MCF 10A (cell line): ENCODE measurements around the gene SLC39A8. TPM values are rescaled to one million over a fixed set of nuclear protein-coding genes. Genes with fewer than 3 reads are reported as not detected.
A peak's percentile ranks its signal among the peaks of the same experiment; 100 is the strongest.
"Not testable (repeated sequence)": the region's sequence is repeated elsewhere in the genome, so short reads cannot be mapped to it uniquely, and the experiment has no call there.

Source experiments
- BruUV-seq: library from RNA; stranded (reverse); fragments of 400-500 nt; replicated peaks from 2 replicates; lab custom pipeline; 2021; lab: Mats Ljungman, UMichigan
- CTCF ChIA-PET: fragments of 300-600 bp; sonication (Branson Sonifier 250); formaldehyde crosslinking; extraction: SDS; loops from one replicate; lab custom pipeline; 2021; ENCODE audit warnings: antibody characterized with exemption, inconsistent platforms; lab: Yijun Ruan, JAX
- POLR2A ChIA-PET: fragments of 300-600, 350-650 bp; sonication (Branson Sonifier 250); formaldehyde crosslinking; extraction: SDS; loops from one replicate; lab custom pipeline; 2020; ENCODE audit warnings: antibody characterized with exemption, inconsistent platforms; lab: Yijun Ruan, JAX
- DNase-seq: peaks from one replicate; pipeline ENCODE4 v3.0.0-alpha.2; 2018; ENCODE audit not compliant: unreplicated experiment
- H3K27ac Mint-ChIP-seq: one replicate; pipeline ENCODE4 v1.8.0; 2022; ENCODE audit warnings: mild to moderate bottlenecking, low read depth, mixed read lengths; ENCODE audit not compliant: unreplicated experiment
- H3K27me3 Mint-ChIP-seq: one replicate; pipeline ENCODE4 v1.8.0; 2022; ENCODE audit warnings: mixed read lengths; ENCODE audit not compliant: insufficient read depth, unreplicated experiment
- H3K36me3 Mint-ChIP-seq: one replicate; pipeline ENCODE4 v1.8.0; 2022; ENCODE audit warnings: mild to moderate bottlenecking, moderate library complexity, mixed read lengths; ENCODE audit not compliant: insufficient read depth, unreplicated experiment
- H3K4me1 Mint-ChIP-seq: one replicate; pipeline ENCODE4 v1.8.0; 2022; ENCODE audit warnings: mixed read lengths; ENCODE audit not compliant: insufficient read depth, unreplicated experiment
- H3K4me3 Mint-ChIP-seq: one replicate; pipeline ENCODE4 v1.8.0; 2022; ENCODE audit warnings: mild to moderate bottlenecking, moderate library complexity, mixed read lengths; ENCODE audit not compliant: unreplicated experiment
- H3K9me3 Mint-ChIP-seq: one replicate; pipeline ENCODE4 v1.8.0; 2022; ENCODE audit warnings: mixed read lengths; ENCODE audit not compliant: unreplicated experiment
- intact Hi-C: fragments of 100-400 bp; cut with micrococcal nuclease; formaldehyde crosslinking; loops from 2 replicates; pipeline ENCODE4 v1.14.1; 2022
- total RNA-seq: library from RNA; stranded (reverse); gene quantifications from 2 replicates; pipeline ENCODE4 v1.2.3, GENCODE V29; 2022
- TF ChIP-seq, protein P1 (sequence below): fragments of 200-600 bp; IDR thresholded peaks from one replicate; pipeline ENCODE4 v1.8.0; 2022; ENCODE audit warnings: antibody characterized with exemption, mild to moderate bottlenecking; ENCODE audit not compliant: unreplicated experiment

Gene SLC39A8
- total RNA-seq, 1 experiment from 2014 or later = 43.3 TPM

GRCh38 chr4:102362922-102363432 is 17.7 kb upstream of the SLC39A8 start:
- CTCF ChIA-PET = interaction anchor here (1.1 to 2.4 kb wide), 3 partner anchors 10 to 68 kb away, joined by 3 to 9 read pairs (median 6); no protein-coding TSS in a partner anchor
- Mint-ChIP-seq H3K27me3 (no peaks in the 10 kb centered on the region), H3K27ac (no peak overlapping the region), H3K9me3 (peaks cover 4% of the 10 kb centered on the region), H3K4me3 (no peak overlapping the region), H3K4me1 (no peaks in the 10 kb centered on the region), H3K36me3 (no peaks in the 10 kb centered on the region)
- TF ChIP-seq, protein P1, sequence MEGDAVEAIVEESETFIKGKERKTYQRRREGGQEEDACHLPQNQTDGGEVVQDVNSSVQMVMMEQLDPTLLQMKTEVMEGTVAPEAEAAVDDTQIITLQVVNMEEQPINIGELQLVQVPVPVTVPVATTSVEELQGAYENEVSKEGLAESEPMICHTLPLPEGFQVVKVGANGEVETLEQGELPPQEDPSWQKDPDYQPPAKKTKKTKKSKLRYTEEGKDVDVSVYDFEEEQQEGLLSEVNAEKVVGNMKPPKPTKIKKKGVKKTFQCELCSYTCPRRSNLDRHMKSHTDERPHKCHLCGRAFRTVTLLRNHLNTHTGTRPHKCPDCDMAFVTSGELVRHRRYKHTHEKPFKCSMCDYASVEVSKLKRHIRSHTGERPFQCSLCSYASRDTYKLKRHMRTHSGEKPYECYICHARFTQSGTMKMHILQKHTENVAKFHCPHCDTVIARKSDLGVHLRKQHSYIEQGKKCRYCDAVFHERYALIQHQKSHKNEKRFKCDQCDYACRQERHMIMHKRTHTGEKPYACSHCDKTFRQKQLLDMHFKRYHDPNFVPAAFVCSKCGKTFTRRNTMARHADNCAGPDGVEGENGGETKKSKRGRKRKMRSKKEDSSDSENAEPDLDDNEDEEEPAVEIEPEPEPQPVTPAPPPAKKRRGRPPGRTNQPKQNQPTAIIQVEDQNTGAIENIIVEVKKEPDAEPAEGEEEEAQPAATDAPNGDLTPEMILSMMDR = no peak
- POLR2A ChIA-PET = no interaction called here
- BruUV-seq = no TSS peak
- no peak for DNase-seq
- intact Hi-C loops = no loop called here

DNA sequence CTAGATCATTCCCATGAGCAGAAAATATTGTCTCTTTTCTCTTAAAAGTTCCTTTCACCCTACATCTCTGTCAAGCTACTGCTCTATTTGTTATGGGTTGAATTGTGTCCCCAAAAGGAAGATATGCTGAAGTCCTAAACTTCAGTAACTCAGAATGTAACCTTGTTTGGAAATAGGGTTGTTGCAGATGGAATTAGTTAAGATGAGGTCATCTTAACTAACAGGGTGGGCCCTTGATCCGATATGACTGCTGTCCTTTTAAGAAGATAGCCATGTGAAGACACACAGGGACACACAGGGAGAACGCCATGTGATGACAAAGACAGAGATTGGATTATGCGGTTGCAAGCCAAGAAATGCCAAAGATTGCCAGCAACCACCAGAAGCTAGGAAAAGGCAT is 12.8 kb upstream of the SLC39A8 start:
- H3K27ac Mint-ChIP-seq = peak overlapping the region; percentile 33
- TF ChIP-seq, protein P1 = no peak
- CTCF ChIA-PET = interaction anchor here (1.2 kb wide), 1 partner anchor 23 kb away, joined by 3 read pairs; no protein-coding TSS in a partner anchor

DNA sequence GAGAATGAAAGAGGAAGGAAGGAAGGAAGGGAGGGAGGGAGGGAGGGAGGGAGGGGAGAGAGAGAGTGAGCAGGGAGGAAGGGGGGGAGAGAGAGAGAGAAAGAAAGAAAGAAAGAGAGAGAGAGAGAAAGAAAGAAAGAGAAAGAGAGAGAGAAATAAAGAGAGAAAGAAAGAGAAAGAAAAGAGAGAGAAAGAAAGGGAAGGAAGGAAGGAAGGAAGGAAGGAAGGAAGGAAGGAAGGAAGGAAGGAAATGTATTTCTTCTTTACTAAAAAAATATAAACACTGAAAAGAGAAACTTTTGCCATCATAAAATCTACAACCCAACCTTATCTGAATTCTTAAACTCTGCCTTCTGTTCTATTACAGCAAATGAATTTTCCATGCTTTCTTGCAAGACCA is 12.4 kb upstream of the SLC39A8 start:
- H3K4me1 Mint-ChIP-seq, H3K27me3 Mint-ChIP-seq, POLR2A ChIA-PET, BruUV-seq, H3K9me3 Mint-ChIP-seq, H3K36me3 Mint-ChIP-seq, intact Hi-C loops, DNase-seq, CTCF ChIA-PET, H3K4me3 Mint-ChIP-seq: not testable (repeated sequence)
- peak overlapping the region; percentile 33 for H3K27ac Mint-ChIP-seq

More for the DNA sequence above, 12.8 kb upstream of the SLC39A8 start:
- Mint-ChIP-seq H3K36me3 (no peaks in the 10 kb centered on the region), H3K9me3 (no peaks in the 10 kb centered on the region), H3K4me3 (no peak overlapping the region), H3K27me3 (no peaks in the 10 kb centered on the region), H3K4me1 (no peaks in the 10 kb centered on the region)
- intact Hi-C loops = no loop called here
- BruUV-seq = no TSS peak
- no peak for DNase-seq
- POLR2A ChIA-PET = interaction anchor here (0.8 kb wide), 1 partner anchor 32 kb away, joined by 3 read pairs; no protein-coding TSS in a partner anchor

DNA sequence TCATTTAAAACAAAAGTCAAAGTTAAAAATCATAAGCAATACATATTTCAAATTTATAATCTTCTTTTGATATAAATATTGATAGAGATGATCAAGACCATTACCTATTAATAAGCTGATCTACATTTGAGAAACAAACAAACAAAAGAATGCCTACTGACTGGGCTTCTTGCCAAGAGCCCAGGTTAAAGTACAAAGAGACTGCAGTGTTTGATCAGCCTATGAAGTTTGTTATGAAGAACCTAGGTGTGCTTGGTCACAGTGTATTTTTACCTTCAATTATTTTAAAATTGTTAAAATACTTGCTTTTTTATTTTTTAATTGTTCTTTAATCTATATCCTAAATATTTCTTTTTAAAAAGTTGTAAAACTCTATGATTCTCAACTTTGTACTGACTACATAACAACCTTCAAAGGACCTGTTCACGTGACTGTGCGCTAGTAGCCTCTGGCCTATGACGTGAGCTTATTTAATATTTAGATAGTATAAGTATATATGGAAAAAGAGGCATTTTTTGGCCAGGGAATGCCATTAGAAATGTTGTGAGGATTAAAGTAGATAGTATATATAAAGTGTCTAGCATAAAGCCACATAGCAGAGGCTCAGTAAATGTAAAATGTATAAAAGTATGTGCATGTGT is 11.4 kb upstream of the SLC39A8 start:
- Mint-ChIP-seq H3K27ac (no peak overlapping the region), H3K9me3 (no peaks in the 10 kb centered on the region), H3K4me1 (no peaks in the 10 kb centered on the region), H3K36me3 (no peaks in the 10 kb centered on the region), H3K4me3 (no peak overlapping the region), H3K27me3 (no peaks in the 10 kb centered on the region)
- intact Hi-C loops = no loop called here
- POLR2A ChIA-PET = no interaction called here
- BruUV-seq = no TSS peak
- no peak for DNase-seq
- TF ChIP-seq, protein P1 = no peak
- CTCF ChIA-PET = interaction anchor here (0.5 kb wide), 2 partner anchors 15 to 33 kb away, joined by 3 read pairs; no protein-coding TSS in a partner anchor
